Loucy (cell line): ENCODE results near the gene PLPP7.
A peak's percentile ranks its signal among the peaks of the same experiment; 100 is the strongest.

Experiments used
- H2AFZ ChIP-seq: fragments of 200-600 bp; sonication (generic); 2 replicates; pipeline ENCODE4 v1.6.0; 2016; ENCODE audit warnings: antibody characterized with exemption, mild to moderate bottlenecking, low read length, moderate library complexity
- H3F3A ChIP-seq: fragments of 200-600 bp; 2 replicates; pipeline ENCODE4 v1.6.0; 2016; ENCODE audit warnings: antibody characterized with exemption, low read depth, mild to moderate bottlenecking
- H3K27me3 ChIP-seq: fragments of 200-600 bp; sonication (generic); 2 replicates; pipeline ENCODE4 v1.6.1; 2014; ENCODE audit warnings: low read length, mild to moderate bottlenecking; ENCODE audit not compliant: insufficient read depth, poor library complexity, severe bottlenecking
- H3K36me3 ChIP-seq: fragments of 200-600 bp; sonication (generic); 2 replicates; pipeline ENCODE4 v1.6.1; 2016; ENCODE audit warnings: low read length; ENCODE audit not compliant: insufficient read depth
- H3K4me1 ChIP-seq: fragments of 200-600 bp; sonication (generic); 2 replicates; pipeline ENCODE4 v1.5.1; 2014; ENCODE audit warnings: low read length, mild to moderate bottlenecking; ENCODE audit not compliant: insufficient read depth, poor library complexity, severe bottlenecking
- H3K4me2 ChIP-seq: fragments of 200-600 bp; sonication (generic); 2 replicates; pipeline ENCODE4 v1.6.0; 2014; ENCODE audit warnings: antibody characterized with exemption, low read length, low read depth, mild to moderate bottlenecking; ENCODE audit not compliant: poor library complexity, severe bottlenecking
- H3K4me3 ChIP-seq: fragments of 200-600 bp; sonication (generic); 2 replicates; pipeline ENCODE4 v1.5.1; 2014; ENCODE audit warnings: low read length, mild to moderate bottlenecking, mixed read lengths; ENCODE audit not compliant: poor library complexity, severe bottlenecking
- H3K79me2 ChIP-seq: fragments of 200-600 bp; sonication (generic); 2 replicates; pipeline ENCODE4 v1.6.1; 2014; ENCODE audit warnings: low read length; ENCODE audit not compliant: insufficient read depth
- H3K9ac ChIP-seq: fragments of 200-600 bp; sonication (generic); 2 replicates; pipeline ENCODE4 v1.6.0; 2014; ENCODE audit warnings: mild to moderate bottlenecking, low read depth, low read length, moderate library complexity; ENCODE audit not compliant: poor library complexity, severe bottlenecking
- H3K9me2 ChIP-seq: fragments of 200-600 bp; sonication (generic); replicated peaks from 2 replicates; pipeline ENCODE4 v1.6.1; 2016; ENCODE audit warnings: low read depth, low read length, mixed read lengths
- H3K9me3 ChIP-seq: fragments of 200-600 bp; sonication (generic); 2 replicates; pipeline ENCODE4 v1.6.1; 2014; ENCODE audit warnings: mild to moderate bottlenecking, antibody characterized with exemption, low read length, low read depth; ENCODE audit not compliant: insufficient read depth
- H4K20me1 ChIP-seq: fragments of 200-600 bp; sonication (generic); 2 replicates; pipeline ENCODE4 v1.6.0; 2014; ENCODE audit warnings: antibody characterized with exemption, low read length, mild to moderate bottlenecking; ENCODE audit not compliant: insufficient read depth, poor library complexity, severe bottlenecking
- CTCF ChIP-seq: fragments of 200-600 bp; sonication (generic); conservative IDR thresholded peaks from 2 replicates; pipeline ENCODE4 v1.5.1; 2014; ENCODE audit warnings: mild to moderate bottlenecking, antibody characterized with exemption, low read length
- EZH2phosphoT487 ChIP-seq: fragments of 200-600 bp; IDR thresholded peaks from 2 replicates; pipeline ENCODE4 v1.6.1; 2018; ENCODE audit warnings: antibody characterized with exemption, mild to moderate bottlenecking, moderate library complexity, borderline replicate concordance

The PLPP7 gene

DNA sequence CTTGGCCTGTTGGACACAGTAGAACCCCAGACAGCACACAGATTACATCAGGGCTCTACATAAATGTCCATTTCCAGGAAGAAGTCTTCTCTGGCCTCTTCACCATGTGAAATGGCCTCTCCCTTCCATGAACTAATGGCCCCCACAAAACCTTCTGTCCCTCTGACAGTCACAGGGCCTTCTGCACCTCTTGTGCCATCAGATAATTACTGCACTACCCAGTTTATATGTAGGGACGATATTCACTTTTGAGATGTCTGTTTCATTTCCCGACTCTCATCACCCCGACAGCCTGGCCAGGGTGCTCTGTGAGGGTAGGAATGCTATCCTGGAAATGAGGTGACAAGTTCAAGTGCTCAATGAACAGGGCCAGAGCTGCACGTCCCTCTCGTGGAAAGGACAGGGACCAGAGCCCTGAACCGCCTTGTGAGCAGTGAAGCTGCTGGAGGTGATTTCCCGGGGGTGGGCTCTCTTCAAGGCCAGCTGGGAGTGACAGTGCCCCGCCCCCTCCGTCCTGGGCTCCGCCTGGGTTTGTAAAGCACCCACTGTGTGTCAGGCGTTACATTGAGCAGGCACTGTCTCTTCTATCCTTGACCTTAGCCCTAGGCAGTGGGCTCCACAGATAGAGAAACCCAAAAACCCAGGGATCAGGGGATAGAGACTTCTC is 10.2 kb upstream of the PLPP7 start:
- Histone ChIP-seq H3K27me3 (no peaks in the 10 kb centered on the region), H4K20me1 (no peaks in the 10 kb centered on the region), H3K4me2 (no peak overlapping the region), H3K4me1 (peaks cover 26% of the 10 kb centered on the region), H3K9ac (no peak overlapping the region), H3F3A (no peaks in the 10 kb centered on the region), H3K36me3 (no peaks in the 10 kb centered on the region), H3K4me3 (no peak overlapping the region), H2AFZ (peak overlapping the region; percentile 69; the same call in 1 of the 2 replicates), H3K79me2 (peaks cover 23% of the 10 kb centered on the region), H3K9me2 (no peaks in the 10 kb centered on the region), H3K9me3 (no peaks in the 10 kb centered on the region)
- TF ChIP-seq CTCF = no peak
- TF ChIP-seq EZH2phosphoT487 = no peak

DNA sequence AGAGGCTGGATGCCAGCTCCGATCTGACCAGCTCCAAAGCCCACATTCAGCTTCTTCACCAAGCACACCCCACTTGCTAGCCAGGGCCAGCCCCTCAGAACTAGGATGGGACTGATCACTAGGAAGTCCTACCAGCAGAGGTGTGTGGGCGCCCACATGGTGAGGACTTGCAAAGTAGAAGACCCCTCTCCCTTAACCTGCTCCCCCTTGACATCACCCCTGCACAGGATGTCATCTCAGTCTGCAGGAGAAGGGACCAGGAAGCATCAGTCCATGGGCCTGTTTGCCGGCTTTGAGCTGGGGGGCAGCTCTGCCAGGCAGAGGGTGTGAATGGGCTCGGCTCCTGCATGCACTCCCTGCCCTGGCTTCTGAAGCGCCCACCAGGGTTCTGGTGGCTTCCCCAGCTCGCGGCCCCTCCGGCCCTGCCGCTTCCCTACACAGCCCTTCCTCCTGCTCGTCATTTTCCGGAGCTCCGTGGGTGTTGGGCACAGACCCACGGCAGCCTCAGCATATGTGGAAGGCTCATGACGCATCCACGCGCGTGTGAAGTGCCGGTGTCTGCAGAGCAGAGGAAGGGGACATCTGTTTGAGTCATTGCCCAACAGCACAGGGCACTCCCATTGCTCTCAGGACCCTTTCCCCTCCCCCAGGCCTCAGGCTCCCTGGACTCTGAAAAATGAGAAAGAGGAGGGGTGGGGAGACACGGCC is 9.5 kb upstream of the PLPP7 start:
- Histone ChIP-seq H3K9me2 (no peaks in the 10 kb centered on the region), H3K27me3 (no peaks in the 10 kb centered on the region), H3K4me1 (peaks cover 19% of the 10 kb centered on the region), H3K9me3 (no peaks in the 10 kb centered on the region), H3K9ac (no peak overlapping the region), H3K36me3 (no peaks in the 10 kb centered on the region), H3F3A (no peaks in the 10 kb centered on the region), H3K4me2 (no peak overlapping the region), H4K20me1 (no peaks in the 10 kb centered on the region), H2AFZ (no peak overlapping the region), H3K4me3 (no peak overlapping the region), H3K79me2 (peaks cover 16% of the 10 kb centered on the region)
- no peak for TF ChIP-seq CTCF
- no peak for TF ChIP-seq EZH2phosphoT487

DNA sequence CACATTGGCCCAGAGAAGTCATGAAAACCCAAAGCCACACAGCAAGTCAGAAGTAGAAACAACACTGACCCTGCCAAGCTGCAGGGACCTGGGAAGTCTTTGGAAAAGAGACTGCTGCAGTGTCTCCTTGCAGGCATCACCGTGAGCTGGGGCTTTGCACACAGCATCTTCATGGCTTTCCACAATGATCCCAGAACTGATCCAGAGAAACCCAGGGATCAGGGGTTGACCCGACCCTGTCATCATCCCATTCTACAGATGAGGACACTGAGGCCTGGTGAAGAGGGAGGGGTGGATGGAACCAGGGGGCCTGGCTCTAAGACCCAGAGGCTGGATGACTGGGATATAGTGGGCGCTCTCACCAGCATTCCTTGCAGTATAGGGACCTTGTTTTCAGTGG is 8.9 kb upstream of the PLPP7 start:
- no peaks in the 10 kb centered on the region for H3K27me3 ChIP-seq
- H3K9me2 ChIP-seq = no peaks in the 10 kb centered on the region
- no peak overlapping the region for H3K4me3 ChIP-seq
- TF ChIP-seq CTCF (no peak), EZH2phosphoT487 (no peak)
- H2AFZ ChIP-seq = no peak overlapping the region
- H3K9ac ChIP-seq = no peak overlapping the region
- no peak overlapping the region for H3K4me2 ChIP-seq
- no peaks in the 10 kb centered on the region for H3F3A ChIP-seq
- H3K9me3 ChIP-seq = no peaks in the 10 kb centered on the region
- peaks cover 13% of the 10 kb centered on the region for H3K4me1 ChIP-seq
- H3K79me2 ChIP-seq = peaks cover 9% of the 10 kb centered on the region
- H4K20me1 ChIP-seq = no peaks in the 10 kb centered on the region
- no peaks in the 10 kb centered on the region for H3K36me3 ChIP-seq
